ENCODE results near the gene LPCAT3.
"Not testable (repeated sequence)": the region's sequence is repeated elsewhere in the genome, so short reads cannot be mapped to it uniquely, and the experiment has no call there.

The LPCAT3 gene

DNA sequence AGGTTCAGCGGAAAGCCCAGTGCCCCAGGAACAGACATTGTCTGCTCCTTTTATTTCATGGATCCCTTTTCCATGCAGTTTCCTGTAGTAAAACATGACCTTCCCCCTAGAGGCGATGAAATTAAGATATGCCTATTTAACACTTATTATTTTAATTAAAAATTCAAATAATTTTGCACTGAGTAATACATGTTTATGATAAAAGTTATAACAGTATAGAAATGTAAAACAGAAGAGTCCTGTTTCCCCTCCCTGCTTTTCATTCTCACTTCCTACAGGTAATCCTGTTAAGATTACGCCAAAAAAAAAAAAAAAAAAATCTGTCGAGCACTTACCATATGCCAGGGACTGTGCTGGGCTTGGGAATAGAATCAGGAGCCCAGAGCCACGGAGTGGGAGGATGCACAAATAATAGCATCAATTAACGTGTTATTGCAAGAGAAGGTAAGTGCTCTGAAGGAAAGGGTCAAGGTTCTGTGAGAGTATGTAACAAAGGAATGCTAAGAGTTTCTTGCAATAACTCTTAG lies 830 bp upstream of the LPCAT3 start:
- no peak for DNase-seq (ENCODE audit: low read depth)
- peak overlapping the region; percentile 70 for H3K4me3 ChIP-seq (ENCODE audit: low read length)
- TF ChIP-seq, protein P1, sequence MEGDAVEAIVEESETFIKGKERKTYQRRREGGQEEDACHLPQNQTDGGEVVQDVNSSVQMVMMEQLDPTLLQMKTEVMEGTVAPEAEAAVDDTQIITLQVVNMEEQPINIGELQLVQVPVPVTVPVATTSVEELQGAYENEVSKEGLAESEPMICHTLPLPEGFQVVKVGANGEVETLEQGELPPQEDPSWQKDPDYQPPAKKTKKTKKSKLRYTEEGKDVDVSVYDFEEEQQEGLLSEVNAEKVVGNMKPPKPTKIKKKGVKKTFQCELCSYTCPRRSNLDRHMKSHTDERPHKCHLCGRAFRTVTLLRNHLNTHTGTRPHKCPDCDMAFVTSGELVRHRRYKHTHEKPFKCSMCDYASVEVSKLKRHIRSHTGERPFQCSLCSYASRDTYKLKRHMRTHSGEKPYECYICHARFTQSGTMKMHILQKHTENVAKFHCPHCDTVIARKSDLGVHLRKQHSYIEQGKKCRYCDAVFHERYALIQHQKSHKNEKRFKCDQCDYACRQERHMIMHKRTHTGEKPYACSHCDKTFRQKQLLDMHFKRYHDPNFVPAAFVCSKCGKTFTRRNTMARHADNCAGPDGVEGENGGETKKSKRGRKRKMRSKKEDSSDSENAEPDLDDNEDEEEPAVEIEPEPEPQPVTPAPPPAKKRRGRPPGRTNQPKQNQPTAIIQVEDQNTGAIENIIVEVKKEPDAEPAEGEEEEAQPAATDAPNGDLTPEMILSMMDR (conservative IDR thresholded peaks at IDR 0.05; ENCODE audit: low read length), result no peak

DNA sequence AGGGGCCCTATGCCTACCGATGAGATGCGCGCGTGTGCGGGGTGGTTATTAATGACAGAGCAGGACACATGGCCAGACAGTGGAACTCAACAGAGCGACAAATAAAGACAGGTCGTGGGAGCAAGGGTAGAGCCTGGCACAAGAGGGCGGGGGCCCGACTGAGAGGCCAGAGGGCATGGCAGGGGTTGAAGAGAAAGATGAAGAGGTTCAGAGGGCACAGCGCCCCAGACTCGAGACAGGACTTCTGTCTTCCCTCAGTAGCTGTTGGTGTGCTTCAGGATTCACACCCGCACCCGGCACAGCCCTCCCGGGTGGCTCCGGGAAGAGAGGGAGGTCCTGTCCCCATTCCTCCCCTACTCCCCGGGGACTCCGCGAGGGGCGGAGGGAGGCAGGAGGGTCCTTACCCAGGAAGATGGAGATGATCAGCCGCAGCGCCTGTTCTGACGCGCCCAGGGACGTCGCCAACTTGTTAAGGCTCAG lies 366 bp downstream of the LPCAT3 start:
- DNase-seq (ENCODE audit: low read depth), result no peak
- TF ChIP-seq, protein P1 (conservative IDR thresholded peaks at IDR 0.05; ENCODE audit: low read length), result no peak
- H3K4me3 ChIP-seq (ENCODE audit: low read length), result peak overlapping the region; percentile 70

DNA sequence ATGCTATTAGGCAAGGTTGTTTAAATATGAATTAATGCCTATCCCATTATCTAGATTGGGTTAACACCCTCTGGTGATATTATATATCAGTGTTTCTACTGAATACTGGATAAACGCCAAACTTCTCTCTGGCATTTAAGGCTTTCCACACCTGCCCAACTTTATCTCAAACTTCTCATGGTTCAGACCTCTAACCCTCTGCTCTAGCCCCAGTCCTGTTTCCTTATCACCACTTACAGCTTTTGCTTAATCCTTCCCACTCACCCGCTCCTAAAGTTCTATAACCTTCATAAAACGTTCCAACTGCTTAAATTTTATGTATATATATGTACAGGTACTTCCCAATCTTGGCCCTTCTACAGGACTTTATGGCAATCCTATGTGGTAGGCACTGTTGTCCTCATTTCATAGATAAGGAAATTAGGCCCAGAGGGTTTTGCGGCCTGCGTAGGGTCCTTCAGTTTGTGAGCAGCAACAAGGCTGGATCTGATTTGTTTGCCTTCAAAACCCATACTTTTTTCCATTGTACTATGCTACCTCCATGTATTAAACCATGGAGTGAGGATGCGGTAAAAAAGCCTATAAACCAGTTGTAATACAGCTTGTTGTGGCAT lies 1.2 kb downstream of the LPCAT3 start:
- TF ChIP-seq, protein P1 (conservative IDR thresholded peaks at IDR 0.05; ENCODE audit: low read length), result no peak
- no peak for DNase-seq (ENCODE audit: low read depth)
- peak overlapping the region; percentile 70; the same call in 1 of the 2 replicates for H3K4me3 ChIP-seq (ENCODE audit: low read length)

DNA sequence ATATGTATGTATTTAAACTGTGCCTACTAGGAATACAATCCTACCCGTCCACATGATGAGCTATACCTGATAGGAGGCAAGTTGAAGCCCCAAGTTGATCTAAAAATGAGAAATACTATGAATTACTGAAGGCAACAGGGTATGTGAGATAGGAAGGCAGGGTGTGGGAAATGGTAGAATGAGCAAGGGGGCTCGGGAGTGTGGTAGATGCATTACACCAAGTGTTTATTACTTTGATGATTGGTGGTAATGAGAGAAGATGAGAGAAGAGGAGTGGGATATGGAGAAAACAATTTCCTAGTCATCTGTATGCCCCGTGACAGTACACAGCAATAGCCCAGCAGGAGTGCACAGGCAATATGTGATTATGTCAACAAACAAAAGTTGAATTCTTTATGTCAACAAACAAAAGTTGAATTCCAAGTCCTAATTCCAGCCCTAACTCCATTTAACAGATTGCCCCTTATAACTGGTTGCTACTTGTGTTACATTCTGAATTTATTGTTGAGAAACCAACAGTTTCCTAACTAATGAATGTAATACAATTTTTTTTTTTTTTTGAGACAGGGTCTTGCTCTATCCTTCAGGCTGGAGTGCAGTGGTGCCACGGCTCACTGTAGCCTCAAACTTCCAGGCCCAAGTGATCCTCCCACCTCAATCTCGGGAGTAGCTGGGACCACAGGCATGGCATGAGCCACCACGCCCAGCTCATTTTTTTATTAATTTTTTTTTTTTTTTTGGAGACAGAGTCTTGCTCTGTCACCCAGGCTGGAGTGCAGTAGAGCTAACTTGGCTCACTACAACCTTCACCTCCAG lies 2.5 kb downstream of the LPCAT3 start:
- H3K4me3 ChIP-seq (ENCODE audit: low read length), result no peak overlapping the region
- TF ChIP-seq, protein P1 (conservative IDR thresholded peaks at IDR 0.05; ENCODE audit: low read length), result no peak
- DNase-seq (ENCODE audit: low read depth), result no peak

DNA sequence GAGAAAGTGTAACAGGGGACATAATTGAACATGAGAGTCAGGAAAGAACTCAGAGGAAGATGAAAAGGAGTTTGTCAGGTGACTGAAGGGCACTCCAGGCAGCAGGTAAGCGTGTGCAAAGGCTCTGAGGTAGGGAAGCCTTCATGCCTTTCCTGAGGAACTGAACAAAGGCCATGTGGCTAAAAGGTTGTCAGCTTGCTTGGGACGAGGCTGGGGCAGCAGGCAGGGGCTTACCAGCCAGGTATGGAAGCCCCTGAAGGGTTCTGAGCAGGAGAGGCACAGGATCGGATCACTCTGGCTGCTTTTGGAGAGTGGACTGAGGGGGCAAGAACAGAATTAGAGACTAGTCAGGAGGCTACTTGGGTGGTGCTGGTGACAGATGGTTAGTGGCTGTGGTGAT lies 5.2 kb downstream of the LPCAT3 start:
- TF ChIP-seq, protein P1 (conservative IDR thresholded peaks at IDR 0.05; ENCODE audit: low read length), result no peak
- no peak overlapping the region for H3K4me3 ChIP-seq (ENCODE audit: low read length)
- no peak for DNase-seq (ENCODE audit: low read depth)

DNA sequence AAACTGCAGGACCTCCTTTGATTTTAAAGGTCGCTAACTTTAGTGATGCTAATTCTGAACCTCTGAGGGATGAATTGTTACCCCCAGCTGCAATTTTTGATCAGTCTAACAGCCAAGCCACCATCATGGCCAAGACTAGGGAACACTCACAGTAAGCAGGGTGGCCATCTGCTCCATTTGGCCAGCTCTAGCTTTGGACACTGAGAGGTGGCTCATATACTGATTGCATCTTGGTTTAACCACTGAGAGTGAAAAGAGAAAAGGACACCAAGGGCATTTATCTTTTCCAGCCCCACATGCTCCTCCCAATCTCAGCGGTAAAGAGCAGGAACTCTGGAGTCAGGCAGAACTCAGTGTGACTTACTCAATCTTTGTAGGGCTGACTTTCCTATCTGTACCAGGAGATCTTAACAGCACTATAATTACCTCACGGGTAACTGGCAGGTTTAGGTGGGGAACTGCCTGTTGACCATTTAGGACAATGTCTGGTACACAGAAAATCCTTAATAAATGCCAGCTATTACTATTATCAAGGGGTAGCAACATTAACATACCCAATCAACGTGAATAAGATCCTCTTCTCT lies 6.2 kb downstream of the LPCAT3 start:
- TF ChIP-seq, protein P1 (conservative IDR thresholded peaks at IDR 0.05; ENCODE audit: low read length), result no peak
- DNase-seq (ENCODE audit: low read depth), result no peak
- H3K4me3 ChIP-seq (ENCODE audit: low read length), result no peak overlapping the region

DNA sequence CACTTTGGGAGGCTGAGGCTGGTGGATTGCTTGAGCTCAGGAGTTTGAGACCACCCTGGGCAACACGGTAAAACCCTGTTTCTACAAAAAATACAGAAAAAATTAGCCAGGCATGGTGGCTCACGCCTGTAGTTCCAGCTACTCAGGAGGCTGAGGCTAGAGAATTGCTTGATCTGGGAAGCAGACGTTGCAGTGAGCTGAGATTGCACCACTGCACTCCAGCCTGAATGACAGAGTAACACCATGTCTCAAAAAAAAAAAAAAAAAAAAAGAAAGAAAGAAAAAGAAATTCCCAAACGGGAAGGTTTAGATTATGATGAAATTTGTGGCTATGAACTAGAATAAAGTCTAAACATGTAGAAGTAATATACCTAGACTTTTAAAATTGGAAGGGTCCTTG lies 6.9 kb downstream of the LPCAT3 start:
- not testable (repeated sequence) for DNase-seq (ENCODE audit: low read depth); H3K4me3 ChIP-seq (ENCODE audit: low read length)

Measured in AG10803 (cell line).